ENCODE results near the gene AFG1L.

The AFG1L gene

DNA sequence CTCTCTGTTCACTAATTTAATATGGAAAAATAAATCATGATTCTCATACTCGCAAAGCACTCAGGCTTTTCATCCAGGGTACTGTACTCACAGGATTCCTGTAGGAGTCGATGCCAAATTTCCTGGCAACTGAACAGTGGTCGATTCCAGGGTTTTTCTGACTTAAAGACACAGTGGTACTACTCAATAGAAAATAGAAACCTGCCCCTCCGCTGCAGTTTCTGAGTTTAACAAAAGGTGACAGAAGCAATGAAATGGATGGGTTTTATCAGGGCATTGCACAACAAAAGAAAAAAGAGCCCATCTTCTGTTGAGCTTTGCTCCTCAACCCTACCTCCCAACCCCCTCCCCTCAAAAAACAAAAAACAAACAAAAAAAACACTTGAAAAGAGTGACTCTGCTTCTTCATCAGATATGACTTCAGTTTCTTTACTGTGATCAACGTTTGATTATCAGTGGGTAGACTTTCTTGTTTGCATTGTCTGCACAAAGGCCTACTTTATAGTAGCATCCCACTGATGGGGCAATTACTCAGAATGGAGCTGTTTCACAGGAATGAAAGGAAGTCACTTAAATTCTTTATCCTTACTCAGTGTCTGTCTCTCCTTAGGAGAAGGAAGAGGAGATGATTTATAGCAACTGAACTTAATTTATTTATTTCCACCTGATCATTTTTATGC lies 169.7 kb downstream of the AFG1L start:
- no peak for DNase-seq

DNA sequence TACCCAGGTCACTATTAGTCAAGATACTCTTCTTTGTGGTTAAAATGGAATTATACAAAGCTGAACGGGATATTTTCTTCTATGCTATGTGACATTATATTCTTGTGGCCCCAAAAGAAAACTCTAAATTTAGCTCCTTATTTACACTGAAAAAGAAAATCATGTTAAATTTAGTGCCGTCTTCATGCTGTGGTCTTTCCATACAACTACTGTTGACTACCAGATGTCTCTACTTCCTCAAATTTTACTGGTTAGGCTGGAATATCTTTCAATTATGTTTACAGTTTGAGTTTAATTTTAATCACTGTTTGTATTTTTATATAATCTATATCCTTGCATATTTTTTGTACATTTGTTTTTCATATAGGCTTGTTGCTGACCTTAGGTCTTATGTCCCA lies 170.2 kb downstream of the AFG1L start:
- DNase-seq = no peak

DNA sequence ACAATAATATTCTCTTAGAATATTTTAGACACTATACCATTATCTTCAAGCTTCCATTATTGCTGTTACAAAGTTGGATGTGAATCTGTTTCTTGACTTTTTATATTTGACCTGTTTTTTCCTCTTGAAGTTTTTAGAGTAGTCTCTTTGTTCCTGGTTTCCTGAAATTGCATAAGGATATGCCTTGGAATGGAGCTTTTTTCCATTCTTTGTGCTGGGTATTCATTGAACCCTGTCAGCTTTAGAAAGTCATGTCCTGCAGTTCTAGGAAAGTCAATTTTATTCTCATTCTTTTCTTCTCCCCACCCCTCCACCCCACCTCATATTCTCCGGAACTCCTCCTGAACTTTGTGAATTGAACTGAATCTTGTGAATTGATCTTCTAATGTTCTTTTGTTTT lies 173.5 kb downstream of the AFG1L start:
- DNase-seq = no peak

DNA sequence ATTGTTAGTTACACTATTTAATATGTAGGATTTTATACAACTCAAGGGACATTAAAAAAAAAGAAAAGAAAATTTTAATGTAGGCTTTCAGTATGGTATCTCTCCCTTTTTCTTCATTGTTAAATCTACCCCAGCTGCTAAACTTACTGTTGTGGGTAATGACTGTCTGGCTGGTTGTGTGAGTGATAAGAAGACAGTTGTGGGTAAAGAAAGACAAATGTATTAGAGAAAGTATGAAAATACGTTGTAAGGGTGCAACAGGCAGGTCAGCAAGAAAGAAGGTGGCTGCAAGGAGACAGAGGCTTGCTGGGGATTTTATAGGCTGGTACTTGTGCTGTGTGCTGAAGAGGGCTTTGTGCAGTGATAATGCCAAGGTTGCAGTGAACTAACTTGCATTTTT lies 174.5 kb downstream of the AFG1L start:
- no peak for DNase-seq

DNA sequence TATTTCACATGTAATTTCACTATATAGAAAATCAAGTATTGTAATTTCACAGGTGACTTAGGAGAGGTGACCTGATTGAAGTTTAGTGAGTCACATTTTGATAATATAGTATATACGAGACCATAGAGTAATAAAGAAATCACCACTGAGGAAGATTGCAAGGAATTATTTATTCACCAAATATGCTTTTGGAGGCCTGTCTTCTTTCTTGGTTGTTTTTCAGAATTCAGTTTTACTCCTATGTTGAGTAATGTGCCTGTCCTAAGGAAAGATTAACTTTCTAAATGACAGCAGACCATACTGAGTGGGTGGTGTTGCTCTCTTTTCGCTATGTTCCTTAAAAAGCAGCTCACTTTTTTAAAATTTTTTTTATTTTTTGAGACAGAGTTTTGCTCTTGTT lies 178.3 kb downstream of the AFG1L start:
- no peak for DNase-seq

DNA sequence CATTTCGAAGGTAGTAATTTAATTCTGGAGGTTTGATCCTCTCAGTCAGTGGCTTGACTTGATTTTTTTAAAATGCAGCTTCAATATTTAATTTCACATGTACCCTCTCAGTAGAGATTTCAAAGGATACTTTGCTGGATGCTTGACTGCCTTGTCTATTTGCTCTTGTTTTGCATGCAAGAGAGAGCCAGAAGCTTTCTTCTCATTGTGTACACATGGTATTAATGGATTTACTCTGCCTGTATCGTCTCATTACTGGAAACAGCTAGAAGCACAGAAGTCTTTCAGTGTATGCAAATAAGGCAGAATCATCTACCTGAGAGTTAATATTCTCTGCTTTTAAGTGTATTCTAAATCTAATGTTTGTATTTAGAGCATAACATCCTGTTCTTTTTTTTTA lies 181.5 kb downstream of the AFG1L start:
- DNase-seq = no peak

DNA sequence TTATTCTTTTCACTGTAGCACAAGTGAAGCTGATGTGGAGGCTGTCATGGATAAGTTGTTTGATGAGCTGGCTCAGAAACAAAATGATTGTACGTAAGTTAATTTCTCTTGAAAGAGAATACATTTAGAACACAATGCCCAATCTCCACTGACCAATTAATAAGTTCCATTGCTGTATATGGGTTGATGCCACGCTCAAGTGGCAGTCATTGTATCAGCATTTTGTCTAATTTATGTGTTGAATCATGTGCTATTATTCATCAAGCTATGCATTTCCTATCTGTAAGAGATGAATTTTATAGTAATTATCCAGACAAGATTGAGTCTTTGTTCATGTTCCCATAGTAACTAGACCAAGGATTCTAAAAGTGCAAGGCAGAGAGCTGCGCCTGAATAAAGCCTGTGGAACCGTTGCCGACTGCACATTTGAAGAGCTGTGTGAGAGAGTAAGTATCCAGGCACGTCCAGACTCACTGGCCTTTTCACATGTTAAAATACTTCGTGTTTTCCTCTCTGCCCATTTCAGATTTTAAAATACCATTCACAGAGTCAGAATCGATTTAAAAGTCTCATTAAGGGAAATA lies 182.1 kb downstream of the AFG1L start:
- no peak for DNase-seq

DNA sequence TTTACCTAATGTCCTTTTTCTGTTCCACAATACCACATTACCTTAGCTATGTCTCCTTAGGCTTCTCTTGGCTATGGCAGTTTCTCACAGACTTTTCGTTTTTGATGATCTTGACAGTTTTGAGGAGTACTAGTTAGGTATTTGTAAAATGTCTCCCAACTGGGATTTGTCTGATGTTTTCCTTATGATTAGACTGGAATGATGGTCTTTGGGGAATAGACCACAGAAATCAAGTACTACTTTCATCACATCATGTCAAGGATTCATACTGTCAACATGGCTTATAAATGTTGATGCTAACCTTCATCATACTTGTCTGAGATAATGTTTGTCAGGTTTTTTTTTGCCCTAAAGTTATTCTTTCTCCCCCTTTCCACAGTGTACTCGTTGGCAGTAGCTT lies 187.7 kb downstream of the AFG1L start:
- DNase-seq = no peak

DNA sequence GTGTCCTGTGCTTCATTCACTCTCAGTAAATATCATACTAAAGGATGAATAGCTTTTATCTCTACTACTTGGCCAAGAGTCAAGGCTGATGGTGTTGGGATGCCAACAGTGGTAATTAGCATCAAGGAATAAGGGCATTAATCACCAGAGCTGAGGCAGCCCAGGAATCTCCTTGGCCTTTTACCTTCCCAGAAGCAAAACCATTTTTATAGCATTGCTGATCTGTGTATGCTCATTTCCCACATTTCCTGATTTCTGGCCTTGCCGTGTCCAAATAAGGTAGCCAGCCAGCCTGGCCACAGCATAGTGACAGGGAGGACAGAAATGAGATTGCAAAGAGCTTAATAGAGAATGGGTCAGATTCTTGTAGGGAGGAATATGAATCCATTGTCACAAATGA lies 189.2 kb downstream of the AFG1L start:
- no peak for DNase-seq

DNA sequence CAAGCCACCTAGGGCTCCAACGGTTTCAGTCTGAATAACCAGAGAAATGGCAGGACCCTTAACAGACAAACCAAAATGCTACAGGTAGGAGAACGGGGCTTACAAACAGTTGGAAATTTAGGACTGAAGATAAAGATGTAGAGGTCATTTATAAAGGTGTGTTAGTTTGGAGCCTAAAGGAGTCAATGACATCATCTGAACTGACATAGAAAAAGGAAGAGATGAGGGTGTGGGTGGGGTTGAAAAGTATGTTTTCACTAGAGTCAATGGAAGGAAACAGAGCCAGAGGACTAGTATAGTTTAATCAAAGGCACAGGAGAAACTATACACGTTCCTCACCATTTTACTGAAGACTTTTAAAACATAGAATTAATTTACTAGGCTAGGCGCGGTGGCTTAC lies 194.8 kb downstream of the AFG1L start:
- no peak for DNase-seq

DNA sequence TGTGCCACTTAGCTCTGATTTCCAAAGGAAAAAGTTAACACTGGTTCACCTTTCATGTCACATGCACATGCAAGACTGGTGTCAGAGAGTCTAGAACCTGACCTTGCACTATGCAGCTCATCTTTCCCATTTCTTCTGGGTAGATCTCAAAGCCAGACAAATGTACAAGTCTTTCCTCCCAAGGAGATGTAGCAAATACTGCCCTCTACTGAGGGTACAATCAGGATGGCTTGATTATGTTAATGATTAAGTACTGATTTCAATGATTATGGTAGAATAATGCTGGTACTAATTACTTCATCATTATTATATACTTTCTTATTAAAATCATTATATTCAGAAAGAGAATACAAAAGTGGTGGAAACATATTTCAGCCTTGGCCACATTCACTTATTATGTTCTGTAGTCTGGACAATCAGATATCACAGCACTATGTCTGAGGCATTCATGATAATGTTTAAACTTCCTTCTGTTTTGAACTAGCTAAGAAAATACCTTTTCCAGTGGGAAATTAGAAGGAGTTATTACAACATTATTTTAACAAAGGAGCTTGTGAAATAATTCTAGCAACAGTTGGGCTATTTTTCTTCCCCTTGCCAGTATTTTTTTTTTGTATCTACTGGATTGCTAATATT lies 197.4 kb downstream of the AFG1L start:
- DNase-seq = no peak

DNA sequence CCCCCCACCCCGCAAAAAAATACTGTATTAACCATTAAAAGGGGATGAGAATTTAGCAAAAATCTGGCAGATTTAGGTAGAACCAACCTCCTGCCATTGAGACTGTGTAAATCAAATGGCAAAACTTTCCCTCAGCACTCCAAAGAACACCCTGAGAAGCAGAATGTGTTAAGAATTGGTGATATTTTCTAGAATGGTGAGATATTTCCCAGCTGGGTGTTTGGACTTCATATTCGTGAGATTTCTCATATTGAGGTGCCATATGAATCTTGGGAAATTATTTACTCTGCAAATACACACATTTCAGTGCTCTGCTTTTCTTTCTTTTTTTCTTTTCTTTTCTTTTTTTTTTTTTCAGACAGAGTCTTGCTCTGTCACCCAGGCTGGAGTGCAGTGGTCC lies 199.6 kb downstream of the AFG1L start:
- no peak for DNase-seq

DNA sequence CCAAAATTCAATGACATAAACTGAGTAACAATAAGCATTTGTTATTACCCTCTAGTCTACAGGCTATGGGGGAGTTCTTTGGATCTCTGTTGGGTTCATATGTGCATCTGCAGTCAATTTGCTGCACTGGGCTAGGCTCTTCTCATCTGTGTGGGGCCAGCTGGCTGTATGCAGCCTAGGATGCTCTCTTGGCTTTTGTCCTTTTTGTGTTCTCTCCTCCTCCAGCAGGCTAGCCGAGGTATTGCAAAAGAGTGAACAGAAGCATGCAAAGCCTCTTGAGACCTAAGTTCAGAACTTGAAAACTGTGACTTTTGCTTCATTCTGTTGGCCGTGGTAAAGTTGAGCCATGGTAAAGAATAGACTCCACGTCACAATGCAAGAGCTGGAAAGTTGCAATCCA lies 203.0 kb downstream of the AFG1L start:
- DNase-seq = peak; percentile 27 to 32

DNA sequence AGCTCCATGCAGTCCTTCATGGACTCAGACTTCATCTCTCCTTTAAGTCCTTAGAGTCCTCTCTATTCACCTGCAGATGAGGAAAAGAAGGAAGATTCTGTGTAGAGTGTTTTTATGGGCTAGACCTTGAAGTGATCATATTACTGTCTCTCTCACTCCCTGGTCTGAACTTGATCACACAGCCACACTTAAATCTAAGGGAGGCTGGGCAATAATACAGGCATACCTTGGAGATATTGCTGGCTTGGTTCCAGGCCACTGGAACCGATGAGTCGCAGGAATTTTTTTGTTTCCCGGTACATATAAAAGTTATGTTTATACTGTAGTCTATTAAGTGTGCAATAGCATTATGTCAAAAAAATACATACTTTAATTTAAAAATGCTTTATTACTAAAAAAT lies 206.7 kb downstream of the AFG1L start:
- DNase-seq = no peak

DNA sequence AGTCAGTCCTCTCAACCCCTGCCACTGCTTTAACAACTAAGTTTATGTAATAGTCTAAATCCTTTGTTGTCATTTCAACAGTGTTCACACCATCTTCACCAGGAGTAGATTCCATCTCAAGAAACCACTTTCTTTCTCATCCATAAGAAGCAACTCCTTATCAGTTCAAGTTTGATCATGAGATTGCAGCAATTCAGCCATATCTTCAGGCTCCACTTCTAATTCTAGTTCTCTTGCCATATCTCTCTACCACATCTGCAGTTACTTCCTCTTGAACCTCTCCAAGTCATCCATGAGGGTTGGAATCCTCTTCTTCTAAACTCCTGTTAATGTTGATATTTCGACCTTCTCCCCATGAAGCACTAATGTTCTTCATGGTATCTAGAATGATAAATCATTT lies 208.0 kb downstream of the AFG1L start:
- no peak for DNase-seq

DNA sequence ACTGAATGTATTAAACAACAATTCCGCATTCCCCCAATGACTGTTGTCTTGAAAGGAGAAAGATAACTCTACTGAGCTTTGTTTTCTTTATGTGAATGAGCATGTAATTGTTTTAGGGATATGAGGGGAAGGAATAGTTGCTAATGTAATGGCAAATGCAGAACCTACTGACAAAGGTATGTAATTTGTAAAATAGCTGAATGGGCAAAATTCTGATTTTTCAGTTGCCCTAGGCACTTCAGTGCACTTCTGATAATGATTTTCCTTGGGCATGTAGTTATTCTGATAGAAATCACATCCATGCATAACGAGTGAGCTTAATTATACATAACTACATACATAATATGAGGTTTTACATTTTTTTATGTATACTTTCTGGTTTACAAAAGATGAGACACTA lies 212.5 kb downstream of the AFG1L start:
- no peak for DNase-seq

DNA sequence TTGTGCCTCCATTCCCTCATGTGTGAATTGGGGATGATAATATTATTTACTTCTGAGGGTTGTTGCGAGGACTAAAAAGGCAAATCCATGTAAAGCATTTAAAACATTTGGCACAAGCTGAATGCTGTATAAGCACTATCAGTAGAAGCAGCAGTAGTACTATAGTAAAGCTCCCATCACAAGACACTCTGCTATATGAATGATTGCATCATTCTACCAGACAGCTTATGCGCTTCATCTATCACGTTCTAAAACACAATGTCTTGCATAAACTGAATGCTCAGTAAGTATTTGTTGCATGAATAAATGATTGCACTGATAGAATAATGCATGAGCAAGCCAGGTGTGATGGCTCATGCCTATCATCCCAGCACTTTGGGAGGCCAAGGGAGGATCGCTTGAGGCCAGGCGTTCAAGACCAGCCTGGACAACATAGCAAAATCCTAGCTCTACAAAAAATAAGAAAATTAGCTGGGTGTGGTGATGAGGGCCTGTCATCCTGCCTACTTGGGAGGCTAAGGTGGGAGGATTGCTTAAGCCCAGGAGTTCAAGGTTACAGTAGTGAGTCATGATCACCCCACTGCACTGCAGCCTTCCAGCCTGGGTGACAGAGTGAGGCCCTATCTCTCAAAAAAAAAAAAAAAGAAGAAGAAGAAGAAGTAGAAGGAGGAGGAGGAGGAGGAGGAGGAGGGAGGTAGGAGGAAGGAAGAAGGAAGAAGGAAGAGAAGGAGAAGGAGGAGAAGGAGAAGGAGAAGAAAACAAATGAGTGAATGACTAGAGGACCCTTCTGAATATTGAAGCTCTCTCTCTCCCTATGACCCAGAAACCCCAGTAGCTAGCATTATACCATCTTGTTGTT lies 215.8 kb downstream of the AFG1L start:
- DNase-seq = no peak

DNA sequence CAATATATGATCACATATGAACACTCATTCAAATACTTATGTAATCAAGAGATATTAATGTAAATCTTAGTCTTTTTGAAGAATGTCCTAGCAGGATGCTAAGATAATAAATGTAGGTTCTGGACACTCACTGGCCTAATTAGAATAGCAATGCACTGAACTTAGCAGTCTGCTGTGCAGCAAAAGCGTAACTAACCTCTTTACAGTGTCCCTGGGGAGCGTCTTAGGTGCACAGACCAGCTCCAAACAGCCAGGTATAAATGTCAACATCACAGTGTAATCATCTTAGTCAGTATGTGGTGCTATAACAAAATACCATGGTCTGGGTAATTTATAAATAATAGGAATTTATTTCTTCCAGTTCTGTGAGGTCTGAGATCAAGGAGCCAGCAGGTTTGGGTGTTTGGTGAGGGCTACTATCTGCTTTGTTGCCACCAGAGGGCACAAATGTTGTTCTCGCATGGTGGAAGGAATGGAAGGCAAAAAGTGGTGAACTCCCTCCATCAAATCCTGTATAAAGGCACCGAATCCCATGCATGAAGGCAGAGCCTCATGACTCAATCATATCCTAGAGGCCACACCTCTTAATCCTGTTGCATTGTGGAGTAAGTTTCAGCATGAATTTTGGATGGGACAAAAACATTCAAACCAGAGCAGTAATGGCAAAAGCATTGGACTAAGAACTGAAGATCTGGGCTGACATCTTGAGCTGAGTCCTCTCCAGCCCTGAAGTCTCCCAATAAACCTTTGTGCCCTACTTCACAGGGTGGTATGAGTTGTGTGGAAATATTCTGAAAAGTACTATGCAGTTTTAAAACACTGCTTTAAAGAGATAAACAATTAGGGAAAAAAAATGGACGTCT lies 224.1 kb downstream of the AFG1L start:
- DNase-seq = peak in 1 of 2 experiments; percentile 25

DNA sequence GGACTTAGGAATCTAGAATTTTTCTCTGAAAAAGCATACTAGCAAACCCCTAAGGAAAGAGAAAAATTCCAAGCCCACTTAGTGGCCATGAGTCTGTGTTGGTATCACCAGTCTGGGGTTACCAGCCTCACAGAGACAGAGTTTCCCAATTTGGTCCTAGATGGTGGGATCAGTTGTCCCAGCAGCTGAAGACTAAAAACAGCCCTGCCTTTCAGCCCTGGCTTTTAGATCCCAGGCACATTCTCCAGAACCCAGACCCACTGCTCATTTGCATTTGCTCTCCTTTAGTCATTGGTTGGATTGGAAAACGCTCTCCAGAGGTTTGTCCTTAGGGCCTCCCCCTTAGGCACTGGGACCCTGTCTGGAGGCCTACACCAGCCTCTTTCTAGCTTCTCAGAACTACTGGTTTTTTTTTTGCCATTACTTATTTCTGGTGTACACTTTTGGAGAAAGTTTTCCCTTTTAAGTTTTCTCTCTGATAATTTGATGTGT lies 226.8 kb downstream of the AFG1L start:
- DNase-seq = no peak

DNA sequence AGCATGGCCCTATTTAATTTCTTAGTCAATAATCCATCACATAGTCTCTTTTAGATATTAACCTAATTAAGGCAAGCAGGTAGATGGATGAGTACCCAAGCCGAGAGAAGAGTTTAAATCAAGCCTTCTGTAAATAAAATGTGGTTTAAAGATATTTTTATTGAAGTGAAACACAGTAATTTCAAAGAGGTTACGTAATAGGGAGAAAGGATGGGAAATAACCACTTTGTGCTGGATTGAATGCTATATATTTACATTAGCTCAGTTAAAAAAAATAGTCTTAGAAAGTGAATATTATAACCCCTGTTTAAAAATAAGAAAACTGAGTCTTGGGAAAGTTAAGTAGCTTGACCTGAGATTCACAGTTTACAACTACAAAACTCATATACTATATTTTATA lies 228.8 kb downstream of the AFG1L start:
- no peak for DNase-seq

DNA sequence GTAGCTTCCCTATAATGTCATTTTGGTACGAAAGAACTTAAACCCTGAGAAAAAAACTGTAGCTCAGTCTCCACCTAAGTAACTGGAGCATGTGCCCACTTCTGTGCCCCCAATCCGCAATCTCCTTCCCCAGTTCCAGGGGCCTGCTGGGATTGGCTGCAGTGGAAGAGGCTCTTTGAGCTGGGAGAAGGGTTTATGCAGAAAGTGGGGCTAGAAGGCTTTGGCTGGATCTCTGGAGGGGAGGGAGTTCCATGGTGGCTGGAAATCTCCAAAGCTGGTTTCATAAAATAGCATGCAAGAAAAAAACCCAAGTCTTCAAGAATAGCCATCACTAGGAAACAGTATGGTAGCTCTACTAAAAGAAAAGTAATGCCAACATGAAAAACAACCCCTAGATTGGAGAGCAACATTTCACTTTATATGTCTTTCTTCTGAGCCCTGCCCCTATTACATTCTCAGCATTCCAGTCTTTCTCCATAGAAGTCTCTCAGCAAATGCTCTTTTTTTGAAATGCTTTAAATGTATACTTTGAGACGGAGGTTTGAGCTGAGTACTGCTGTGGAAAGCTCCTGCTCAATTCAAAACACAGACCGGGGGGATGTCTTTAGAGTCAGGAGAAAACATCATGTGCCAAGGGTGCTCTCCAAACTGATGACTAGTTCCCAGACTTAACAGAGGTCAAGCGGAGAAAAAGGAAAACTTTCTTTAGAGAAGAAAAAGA lies 229.8 kb downstream of the AFG1L start:
- no peak for DNase-seq

DNA sequence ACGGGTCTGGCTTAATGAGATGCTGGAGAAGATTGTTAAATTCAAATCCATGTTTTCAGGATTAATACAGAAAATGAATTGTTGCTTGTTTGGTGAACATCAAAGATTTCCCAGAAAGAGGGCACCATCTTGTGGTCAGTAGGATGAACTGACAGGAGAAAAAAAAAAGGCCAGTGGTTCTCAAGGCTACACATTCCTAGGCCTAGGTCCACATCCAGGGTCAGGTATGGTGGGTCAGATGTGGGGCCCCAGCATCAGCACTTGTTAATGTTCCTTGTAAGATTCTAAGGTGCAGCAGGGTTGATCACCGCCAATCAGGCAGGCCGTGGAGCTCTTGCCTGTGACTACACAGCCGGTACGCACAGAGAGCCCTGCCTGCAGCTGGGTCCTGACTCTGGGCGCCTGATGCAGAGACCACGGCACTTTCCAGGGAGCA lies 231.9 kb downstream of the AFG1L start:
- DNase-seq = no peak
